Smooth muscle cell (in vitro differentiated cells): ENCODE results near the gene L3MBTL1. TPM values are rescaled to one million over a fixed set of nuclear protein-coding genes. Genes with fewer than 3 reads are reported as not detected.
"Not testable (repeated sequence)": the region's sequence is repeated elsewhere in the genome, so short reads cannot be mapped to it uniquely, and the experiment has no call there.

Source experiments
- DNase-seq: peaks from one replicate; lab custom pipeline; 2025; ENCODE audit not compliant: unreplicated experiment; lab: John Stamatoyannopoulos, UW
- H2AFZ ChIP-seq: fragments of 200-600 bp; sonication (generic); 2 replicates; pipeline ENCODE4 v1.6.0; 2016; ENCODE audit warnings: antibody characterized with exemption, low read depth, mild to moderate bottlenecking
- H3F3A ChIP-seq: fragments of 200-600 bp; sonication (generic); 2 replicates; pipeline ENCODE4 v1.6.0; 2017; ENCODE audit warnings: antibody characterized with exemption, low read depth
- H3K27ac ChIP-seq: fragments of 200-600 bp; sonication (generic); 2 replicates; pipeline ENCODE4 v1.5.1; 2016; ENCODE audit warnings: low read depth, mild to moderate bottlenecking
- H3K27me3 ChIP-seq: fragments of 200-600 bp; sonication (generic); 2 replicates; pipeline ENCODE4 v1.6.1; 2016; ENCODE audit warnings: low read depth, mild to moderate bottlenecking
- H3K36me3 ChIP-seq: fragments of 200-600 bp; sonication (generic); 2 replicates; pipeline ENCODE4 v1.5.1; 2016; ENCODE audit warnings: low read depth
- H3K4me1 ChIP-seq: fragments of 200-600 bp; sonication (generic); 2 replicates; pipeline ENCODE4 v1.5.1; 2016; ENCODE audit warnings: low read depth
- H3K4me2 ChIP-seq: fragments of 200-600 bp; sonication (generic); 2 replicates; pipeline ENCODE4 v1.6.0; 2016; ENCODE audit warnings: mild to moderate bottlenecking
- H3K4me3 ChIP-seq: fragments of 200-600 bp; sonication (generic); 2 replicates; pipeline ENCODE4 v1.5.1; 2016; ENCODE audit warnings: mild to moderate bottlenecking
- H3K79me2 ChIP-seq: fragments of 200-600 bp; sonication (generic); 2 replicates; pipeline ENCODE4 v1.6.0; 2016; ENCODE audit warnings: low read depth, mild to moderate bottlenecking
- H3K9ac ChIP-seq: fragments of 200-600 bp; sonication (generic); 2 replicates; pipeline ENCODE4 v1.6.0; 2016; ENCODE audit warnings: low read depth
- H3K9me3 ChIP-seq: fragments of 200-600 bp; sonication (generic); replicated peaks from 2 replicates; pipeline ENCODE4 v1.5.1; 2016; ENCODE audit warnings: low read depth
- H4K20me1 ChIP-seq: fragments of 200-600 bp; sonication (generic); 2 replicates; pipeline ENCODE4 v1.6.0; 2016; ENCODE audit warnings: low read depth
- WGBS: methylation state at CpG from one replicate; pipeline ENCODE4 v1.1.7; 2016; ENCODE audit warnings: low lambda C conversion rate; 5-methylcytosine and 5-hydroxymethylcytosine counted together
- polyA plus RNA-seq: library from polyadenylated mRNA; unstranded; fragments of >200 nt; fragmentation: Nextera tagmentation; extraction: Ambion mirVana; gene quantifications from 2 replicates; pipeline ENCODE4 v1.2.1, GENCODE V29; 2016
- total RNA-seq: library from RNA; depleted of rRNA; stranded (reverse); fragments of >200 nt; gene quantifications from 2 replicates; pipeline ENCODE4 v1.2.3, GENCODE V29; 2014
- TF ChIP-seq, protein P1 (sequence below): fragments of 200-600 bp; sonication (generic); IDR thresholded peaks from 2 replicates; pipeline ENCODE4 v1.5.1; 2017; ENCODE audit warnings: borderline replicate concordance, mild to moderate bottlenecking, antibody characterized with exemption; ENCODE audit not compliant: insufficient read depth, poor library complexity, severe bottlenecking

The L3MBTL1 gene
- total and polyA plus RNA-seq, 2 experiments from 2014 or later = 7.7 to 8.9 TPM

DNA sequence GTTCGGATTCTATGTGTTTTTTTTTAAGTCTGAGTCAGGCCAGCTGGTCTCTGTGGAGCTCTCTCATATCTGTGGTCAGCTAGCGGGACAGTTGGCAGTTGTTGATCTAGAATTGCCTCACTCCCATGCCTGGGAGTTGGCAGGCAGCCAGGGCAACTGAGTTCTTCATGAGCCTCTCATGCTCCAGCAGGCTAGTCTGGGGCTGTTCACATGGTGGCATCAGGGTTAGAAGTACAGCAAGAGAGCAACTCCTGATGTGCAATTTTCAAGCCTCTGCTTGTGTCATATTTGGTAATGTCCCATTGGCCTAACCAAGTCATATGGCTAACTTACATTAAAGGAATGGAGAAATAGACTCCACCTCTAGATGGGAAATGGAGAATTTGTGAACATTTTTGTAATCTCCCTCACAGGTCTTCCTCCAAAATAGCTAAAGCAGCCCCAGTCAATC is 76.5 kb downstream of the L3MBTL1 start:
- H3K4me2 ChIP-seq = no peak overlapping the region
- H3F3A ChIP-seq = no peaks in the 10 kb centered on the region
- WGBS = 22% methylated on average over 2 of the region's 2 CpGs
- no peaks in the 10 kb centered on the region for H4K20me1 ChIP-seq
- no peaks in the 10 kb centered on the region for H3K36me3 ChIP-seq
- no peak overlapping the region for H3K27ac ChIP-seq
- H2AFZ ChIP-seq = no peak overlapping the region
- no peaks in the 10 kb centered on the region for H3K79me2 ChIP-seq
- H3K9ac ChIP-seq = no peak overlapping the region
- H3K27me3 ChIP-seq = no peaks in the 10 kb centered on the region
- TF ChIP-seq, protein P1, sequence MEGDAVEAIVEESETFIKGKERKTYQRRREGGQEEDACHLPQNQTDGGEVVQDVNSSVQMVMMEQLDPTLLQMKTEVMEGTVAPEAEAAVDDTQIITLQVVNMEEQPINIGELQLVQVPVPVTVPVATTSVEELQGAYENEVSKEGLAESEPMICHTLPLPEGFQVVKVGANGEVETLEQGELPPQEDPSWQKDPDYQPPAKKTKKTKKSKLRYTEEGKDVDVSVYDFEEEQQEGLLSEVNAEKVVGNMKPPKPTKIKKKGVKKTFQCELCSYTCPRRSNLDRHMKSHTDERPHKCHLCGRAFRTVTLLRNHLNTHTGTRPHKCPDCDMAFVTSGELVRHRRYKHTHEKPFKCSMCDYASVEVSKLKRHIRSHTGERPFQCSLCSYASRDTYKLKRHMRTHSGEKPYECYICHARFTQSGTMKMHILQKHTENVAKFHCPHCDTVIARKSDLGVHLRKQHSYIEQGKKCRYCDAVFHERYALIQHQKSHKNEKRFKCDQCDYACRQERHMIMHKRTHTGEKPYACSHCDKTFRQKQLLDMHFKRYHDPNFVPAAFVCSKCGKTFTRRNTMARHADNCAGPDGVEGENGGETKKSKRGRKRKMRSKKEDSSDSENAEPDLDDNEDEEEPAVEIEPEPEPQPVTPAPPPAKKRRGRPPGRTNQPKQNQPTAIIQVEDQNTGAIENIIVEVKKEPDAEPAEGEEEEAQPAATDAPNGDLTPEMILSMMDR = no peak
- no peak overlapping the region for H3K4me3 ChIP-seq
- H3K4me1 ChIP-seq = no peaks in the 10 kb centered on the region
- DNase-seq = peak; percentile 57
- H3K9me3 ChIP-seq = no peaks in the 10 kb centered on the region

DNA sequence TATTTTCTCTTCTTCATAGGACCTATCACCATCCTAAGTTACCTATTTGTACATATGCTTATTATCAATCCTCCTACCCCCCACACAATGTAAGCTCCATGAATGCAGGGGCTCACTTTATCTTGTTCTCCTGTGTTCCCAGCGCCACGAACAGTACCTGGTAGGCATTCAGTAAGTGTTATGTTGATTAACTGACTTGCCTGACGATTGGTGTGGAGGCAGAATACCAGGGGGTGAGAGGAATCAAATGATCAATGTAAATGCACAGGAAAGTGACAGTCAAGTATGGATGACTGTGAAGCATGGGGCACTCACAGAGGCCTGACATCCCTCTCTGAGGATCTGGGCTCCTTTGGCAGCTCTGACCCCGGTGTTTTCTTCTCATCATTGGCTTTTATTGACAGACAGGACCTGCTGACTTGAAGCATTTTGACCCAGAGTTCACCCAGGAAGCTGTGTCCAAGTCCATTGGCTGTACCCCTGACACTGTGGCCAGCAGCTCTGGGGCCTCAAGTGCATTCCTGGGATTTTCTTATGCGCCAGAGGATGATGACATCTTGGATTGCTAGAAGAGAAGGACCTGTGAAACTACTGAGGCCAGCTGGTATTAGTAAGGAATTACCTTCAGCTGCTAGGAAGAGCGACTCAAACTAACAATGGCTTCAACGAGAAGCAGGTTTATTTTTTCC is 77.1 kb downstream of the L3MBTL1 start:
- H3K4me1 ChIP-seq = no peaks in the 10 kb centered on the region
- TF ChIP-seq, protein P1 = no peak
- H2AFZ ChIP-seq = no peak overlapping the region
- H3K79me2 ChIP-seq = no peaks in the 10 kb centered on the region
- H3K27ac ChIP-seq = no peak overlapping the region
- no peak for DNase-seq
- no peaks in the 10 kb centered on the region for H3F3A ChIP-seq
- no peak overlapping the region for H3K4me2 ChIP-seq
- H4K20me1 ChIP-seq = no peaks in the 10 kb centered on the region
- H3K4me3 ChIP-seq = no peak overlapping the region
- H3K36me3 ChIP-seq = no peaks in the 10 kb centered on the region
- H3K9ac ChIP-seq = no peak overlapping the region
- H3K27me3 ChIP-seq = no peaks in the 10 kb centered on the region
- no peaks in the 10 kb centered on the region for H3K9me3 ChIP-seq
- WGBS = 63% methylated on average over 7 of the region's 7 CpGs

DNA sequence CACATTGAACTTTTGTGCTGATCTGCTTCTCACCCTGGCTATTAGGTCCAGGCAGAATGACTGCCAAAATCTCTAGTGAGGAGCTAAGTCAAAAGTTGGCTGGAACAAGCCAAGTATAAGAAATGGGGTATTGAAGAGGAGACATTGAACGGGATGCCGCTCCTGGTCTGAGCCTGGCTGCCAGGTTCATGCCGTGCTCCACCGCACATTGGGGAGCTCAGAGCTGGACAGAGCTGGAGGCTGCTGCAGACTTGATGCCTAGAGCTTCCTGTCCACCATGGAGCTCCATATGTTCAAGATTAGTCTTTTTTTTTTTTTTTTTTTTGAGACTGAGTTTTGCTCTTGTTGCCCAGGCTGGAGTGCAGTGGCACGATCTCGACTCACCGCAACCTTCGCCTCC is 79.1 kb downstream of the L3MBTL1 start:
- Histone ChIP-seq H3K36me3 (no peaks in the 10 kb centered on the region), H3K4me1 (peaks cover 11% of the 10 kb centered on the region), H3K79me2 (peaks cover 8% of the 10 kb centered on the region), H4K20me1 (no peaks in the 10 kb centered on the region), H3K9me3 (no peaks in the 10 kb centered on the region), H3F3A (no peaks in the 10 kb centered on the region), H3K4me2 (no peak overlapping the region), H3K27me3 (no peaks in the 10 kb centered on the region), H3K27ac (no peak overlapping the region), H2AFZ (no peak overlapping the region), H3K9ac (no peak overlapping the region), H3K4me3 (no peak overlapping the region)
- WGBS = 87% methylated on average over 8 of the region's 8 CpGs
- no peak for DNase-seq
- TF ChIP-seq, protein P1 = no peak

DNA sequence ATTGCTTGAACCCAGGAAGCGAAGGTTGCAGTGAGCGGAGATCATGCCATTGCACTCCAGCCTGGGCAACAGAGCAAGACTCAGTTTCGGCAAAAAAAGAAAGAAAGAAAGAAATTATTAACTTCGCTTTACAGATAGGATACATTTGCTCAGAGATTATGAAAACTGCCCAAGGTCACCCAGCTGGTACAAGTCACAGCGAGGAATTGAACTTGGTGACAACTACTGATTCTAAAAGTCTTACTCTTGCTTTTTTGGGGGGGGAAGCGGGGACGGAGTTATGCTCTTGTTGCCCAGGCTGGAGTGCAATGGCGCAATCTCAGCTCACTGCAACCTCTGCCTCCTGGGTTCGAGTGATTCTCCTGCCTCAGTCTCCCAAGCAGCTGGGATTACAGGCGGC is 81.0 kb downstream of the L3MBTL1 start:
- not testable (repeated sequence) for H4K20me1 ChIP-seq, H3K27ac ChIP-seq, H3K4me2 ChIP-seq, DNase-seq, H3K36me3 ChIP-seq, H3K4me3 ChIP-seq, H3K27me3 ChIP-seq, H3F3A ChIP-seq, H3K9ac ChIP-seq, H3K9me3 ChIP-seq, H2AFZ ChIP-seq
- WGBS = over 99% methylated on average over 10 of the region's 10 CpGs
- Histone ChIP-seq H3K4me1 (peaks cover 13% of the 10 kb centered on the region), H3K79me2 (peaks cover 26% of the 10 kb centered on the region)
